Activated CD4-positive, alpha-beta T cell treated with anti-CD3 and anti-CD28 coated beads, Interleukin-10, Interleukin-2, amounts not matched to agents 100 ng/mL and 50 ng/mL, durations not matched to agents 16 hours and 8 hours (primary cell): ENCODE measurements around the gene RPS17.
"Not testable (repeated sequence)": the region's sequence is repeated elsewhere in the genome, so short reads cannot be mapped to it uniquely, and the experiment has no call there.

Experiments used
- DNase-seq: peaks from one replicate; pipeline ENCODE4 v3.0.0-alpha.2; 2020

Gene RPS17

GRCh38 chr15:82505842-82506241 is 34.4 kb downstream of the RPS17 start:
- DNase-seq = not testable (repeated sequence)

- not testable (repeated sequence) for DNase-seq
Measured at GRCh38 chr15:82504074-82504473, 36.2 kb downstream of the RPS17 start.

- peak; percentile 32 for DNase-seq
Measured at GRCh38 chr15:82502700-82503339, 37.4 kb downstream of the RPS17 start.

- DNase-seq = not testable (repeated sequence)
Measured at GRCh38 chr15:82500772-82501171, 39.5 kb downstream of the RPS17 start.

GRCh38 chr15:82497978-82498377 is 42.3 kb downstream of the RPS17 start:
- not testable (repeated sequence) for DNase-seq

- not testable (repeated sequence) for DNase-seq
Measured at GRCh38 chr15:82488250-82488649, 52.0 kb downstream of the RPS17 start.

GRCh38 chr15:82487045-82487444 is 53.2 kb downstream of the RPS17 start:
- DNase-seq = not testable (repeated sequence)
